Measurements from ENCODE around the gene PLXNA1. TPM values are rescaled to one million over a fixed set of nuclear protein-coding genes. Genes with fewer than 3 reads are reported as not detected.

The PLXNA1 gene
- total and polyA plus RNA-seq, 10 of the 15 experiments (the other 5 are each of a cell fraction or from before 2014, with no cell fraction given) = 0.03 to 16.4 (median 2.5) TPM

DNA sequence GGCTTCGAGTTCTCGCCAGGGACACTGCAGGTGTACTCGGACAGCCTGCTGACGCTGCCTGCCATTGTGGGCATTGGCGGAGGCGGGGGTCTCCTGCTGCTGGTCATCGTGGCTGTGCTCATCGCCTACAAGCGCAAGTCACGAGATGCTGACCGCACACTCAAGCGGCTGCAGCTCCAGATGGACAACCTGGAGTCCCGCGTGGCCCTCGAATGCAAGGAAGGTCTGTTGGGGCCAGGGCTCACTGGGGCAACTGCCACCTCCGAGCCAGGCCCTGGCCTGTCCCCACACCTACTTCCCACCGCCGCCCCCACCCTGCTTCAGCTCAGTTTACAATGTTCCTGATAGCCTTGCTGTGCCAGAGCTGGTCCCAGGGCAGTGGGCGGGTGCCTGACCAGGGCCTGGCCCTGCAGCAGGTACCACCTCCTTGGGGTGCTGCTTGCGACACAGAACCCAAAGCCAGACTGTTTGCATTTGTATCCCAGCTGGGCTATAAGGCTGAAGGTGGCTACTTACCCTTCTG lies 35.5 kb downstream of the PLXNA1 start:
- no peak overlapping the region for H2AFZ ChIP-seq (ENCODE audit: control insufficient read depth, low read depth, low read length)
- no peaks in the 10 kb centered on the region for H3K79me2 ChIP-seq (ENCODE audit: control insufficient read depth, insufficient read depth, low read length)
- no peak for FAIRE-seq
- H3K4me2 ChIP-seq (ENCODE audit: control insufficient read depth, insufficient read depth) = no peak overlapping the region
- intact Hi-C loops (cut with micrococcal nuclease; ENCODE audit: unreplicated experiment) (no loop called here), in situ Hi-C loops (cut with MboI) (no loop called here)
- SMC1A ChIA-PET (ENCODE audit: uncharacterized antibody, unreplicated experiment) = no interaction called here
- no peak for TF ChIP-seq ZNF274 (IDR thresholded peaks at IDR 0.05; ENCODE audit: insufficient read depth, insufficient read length)
- no peak for TF ChIP-seq EGR1 (IDR thresholded peaks at IDR 0.05; ENCODE audit: borderline replicate concordance in 1 of 2, low read depth in 2 of 2, low read length in 2 of 2)
- no peak for TF ChIP-seq IKZF1 (conservative IDR thresholded peaks at IDR 0.05)
- TF ChIP-seq, protein P1, sequence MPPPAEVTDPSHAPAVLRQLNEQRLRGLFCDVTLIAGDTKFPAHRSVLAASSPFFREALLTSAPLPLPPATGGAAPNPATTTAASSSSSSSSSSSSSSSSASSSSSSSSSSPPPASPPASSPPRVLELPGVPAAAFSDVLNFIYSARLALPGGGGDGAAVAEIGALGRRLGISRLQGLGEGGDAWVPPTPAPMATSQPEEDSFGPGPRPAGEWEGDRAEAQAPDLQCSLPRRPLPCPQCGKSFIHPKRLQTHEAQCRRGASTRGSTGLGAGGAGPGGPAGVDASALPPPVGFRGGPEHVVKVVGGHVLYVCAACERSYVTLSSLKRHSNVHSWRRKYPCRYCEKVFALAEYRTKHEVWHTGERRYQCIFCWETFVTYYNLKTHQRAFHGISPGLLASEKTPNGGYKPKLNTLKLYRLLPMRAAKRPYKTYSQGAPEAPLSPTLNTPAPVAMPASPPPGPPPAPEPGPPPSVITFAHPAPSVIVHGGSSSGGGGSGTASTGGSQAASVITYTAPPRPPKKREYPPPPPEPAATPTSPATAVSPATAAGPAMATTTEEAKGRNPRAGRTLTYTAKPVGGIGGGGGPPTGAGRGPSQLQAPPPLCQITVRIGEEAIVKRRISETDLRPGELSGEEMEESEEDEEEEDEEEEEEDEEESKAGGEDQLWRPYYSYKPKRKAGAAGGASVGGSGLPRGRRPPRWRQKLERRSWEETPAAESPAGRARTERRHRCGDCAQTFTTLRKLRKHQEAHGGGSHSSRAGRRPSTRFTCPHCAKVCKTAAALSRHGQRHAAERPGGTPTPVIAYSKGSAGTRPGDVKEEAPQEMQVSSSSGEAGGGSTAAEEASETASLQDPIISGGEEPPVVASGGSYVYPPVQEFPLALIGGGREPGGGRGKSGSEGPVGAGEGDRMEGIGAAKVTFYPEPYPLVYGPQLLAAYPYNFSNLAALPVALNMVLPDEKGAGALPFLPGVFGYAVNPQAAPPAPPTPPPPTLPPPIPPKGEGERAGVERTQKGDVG (CRISPR knock-in tag; IDR thresholded peaks at IDR 0.05) = no peak
- DNase-seq (ENCODE audit: low read depth, low spot score) = no peak
- H3K27me3 ChIP-seq (replicated peaks in 1 of 2; ENCODE audit: control insufficient read depth in 2 of 2, insufficient read depth in 2 of 2, low read length in 1 of 2) = no peaks in the 10 kb centered on the region
- H3K27ac ChIP-seq (ENCODE audit: control insufficient read depth, insufficient read depth) = no peak overlapping the region
- no peak for ATAC-seq
- H3K9me3 ChIP-seq (replicated peaks; ENCODE audit: control insufficient read depth, insufficient read depth, low read length) = no peaks in the 10 kb centered on the region
- CTCF ChIA-PET = interaction anchor here (0.6 kb wide), 1 partner anchor 711 kb away, joined by 4 read pairs; no protein-coding TSS in a partner anchor
- POLR2A ChIA-PET = no interaction called here
- H3K36me3 ChIP-seq (ENCODE audit: control insufficient read depth in 2 of 2, insufficient read depth in 2 of 2, low read length in 1 of 2) = peaks cover 0 to 23% of the 10 kb centered on the region in 2 experiments; a peak in 2 of 4 replicates
- BruUV-seq (replicated peaks) = no TSS peak
- WGBS (ENCODE audit: insufficient coverage, insufficient replicate concordance, low lambda C conversion rate, missing lambda C conversion rate) = 91% methylated on average over 19 of the region's 20 CpGs
- no peak overlapping the region for H3K4me3 ChIP-seq
- peaks cover 16% of the 10 kb centered on the region for H3K4me1 ChIP-seq (ENCODE audit: control insufficient read depth, insufficient read depth, low read length)
- no peak overlapping the region for H3K9ac ChIP-seq (ENCODE audit: control insufficient read depth, insufficient read depth, low read length)
- no peaks in the 10 kb centered on the region for H4K20me1 ChIP-seq (ENCODE audit: control insufficient read depth, insufficient read depth)
- RAD21 ChIA-PET (ENCODE audit: unreplicated experiment) = no interaction called here
